HEK293T (cell line): ENCODE measurements around the gene CTPS1.

Experiments
- ARNT ChIP-seq: fragments of 450-650 bp; IDR thresholded peaks from 2 replicates; pipeline ENCODE4 v1.6.1; 2017; ENCODE audit warnings: mild to moderate bottlenecking
- BHLHE40 ChIP-seq: fragments of 450-650 bp; IDR thresholded peaks from 2 replicates; pipeline ENCODE4 v1.6.1; 2016; ENCODE audit warnings: mild to moderate bottlenecking, moderate library complexity, borderline replicate concordance
- FOXM1 ChIP-seq: fragments of 450-650 bp; IDR thresholded peaks from 2 replicates; pipeline ENCODE4 v1.6.1; 2017; ENCODE audit warnings: mild to moderate bottlenecking, borderline replicate concordance
- NFRKB ChIP-seq: fragments of 450-650 bp; IDR thresholded peaks from 2 replicates; pipeline ENCODE4 v1.6.1; 2016; ENCODE audit warnings: mild to moderate bottlenecking, moderate library complexity
- PKNOX1 ChIP-seq: fragments of 450-650 bp; IDR thresholded peaks from 2 replicates; pipeline ENCODE4 v1.6.1; 2016

- TF ChIP-seq ARNT = no peak
- TF ChIP-seq FOXM1 = no peak
- TF ChIP-seq BHLHE40 = no peak
- no peak for TF ChIP-seq NFRKB
- TF ChIP-seq PKNOX1 = no peak
These were observed 26.4 kb downstream of the CTPS1 start for GRCh38 chr1:41005876-41006275.
